ENCODE data around the gene ADCY10. TPM values are rescaled to one million over a fixed set of nuclear protein-coding genes. Genes with fewer than 3 reads are reported as not detected.

The ADCY10 gene
- total and polyA plus RNA-seq, 2 of the 8 experiments (the other 6 are each of a cell fraction or from before 2014, with no cell fraction given): 0.02 TPM; not detected in 1

DNA sequence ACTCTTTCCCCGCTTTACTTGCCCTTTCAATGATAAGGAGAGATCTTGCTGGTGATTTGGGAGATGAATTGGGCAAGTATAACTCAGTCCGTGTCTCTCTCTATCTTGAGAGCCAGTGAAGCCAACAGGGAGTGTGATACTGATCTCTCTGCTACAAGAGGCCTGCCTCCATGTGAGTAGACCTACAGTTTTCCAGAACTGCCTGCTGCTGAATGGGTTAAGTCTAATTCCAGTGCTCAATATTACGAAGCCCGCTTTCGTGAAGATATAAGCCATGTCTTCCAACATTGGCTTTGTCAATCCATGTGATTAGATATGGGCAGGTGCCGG lies 92.6 kb downstream of the ADCY10 start (continued):
- TF ChIP-seq, protein P1, sequence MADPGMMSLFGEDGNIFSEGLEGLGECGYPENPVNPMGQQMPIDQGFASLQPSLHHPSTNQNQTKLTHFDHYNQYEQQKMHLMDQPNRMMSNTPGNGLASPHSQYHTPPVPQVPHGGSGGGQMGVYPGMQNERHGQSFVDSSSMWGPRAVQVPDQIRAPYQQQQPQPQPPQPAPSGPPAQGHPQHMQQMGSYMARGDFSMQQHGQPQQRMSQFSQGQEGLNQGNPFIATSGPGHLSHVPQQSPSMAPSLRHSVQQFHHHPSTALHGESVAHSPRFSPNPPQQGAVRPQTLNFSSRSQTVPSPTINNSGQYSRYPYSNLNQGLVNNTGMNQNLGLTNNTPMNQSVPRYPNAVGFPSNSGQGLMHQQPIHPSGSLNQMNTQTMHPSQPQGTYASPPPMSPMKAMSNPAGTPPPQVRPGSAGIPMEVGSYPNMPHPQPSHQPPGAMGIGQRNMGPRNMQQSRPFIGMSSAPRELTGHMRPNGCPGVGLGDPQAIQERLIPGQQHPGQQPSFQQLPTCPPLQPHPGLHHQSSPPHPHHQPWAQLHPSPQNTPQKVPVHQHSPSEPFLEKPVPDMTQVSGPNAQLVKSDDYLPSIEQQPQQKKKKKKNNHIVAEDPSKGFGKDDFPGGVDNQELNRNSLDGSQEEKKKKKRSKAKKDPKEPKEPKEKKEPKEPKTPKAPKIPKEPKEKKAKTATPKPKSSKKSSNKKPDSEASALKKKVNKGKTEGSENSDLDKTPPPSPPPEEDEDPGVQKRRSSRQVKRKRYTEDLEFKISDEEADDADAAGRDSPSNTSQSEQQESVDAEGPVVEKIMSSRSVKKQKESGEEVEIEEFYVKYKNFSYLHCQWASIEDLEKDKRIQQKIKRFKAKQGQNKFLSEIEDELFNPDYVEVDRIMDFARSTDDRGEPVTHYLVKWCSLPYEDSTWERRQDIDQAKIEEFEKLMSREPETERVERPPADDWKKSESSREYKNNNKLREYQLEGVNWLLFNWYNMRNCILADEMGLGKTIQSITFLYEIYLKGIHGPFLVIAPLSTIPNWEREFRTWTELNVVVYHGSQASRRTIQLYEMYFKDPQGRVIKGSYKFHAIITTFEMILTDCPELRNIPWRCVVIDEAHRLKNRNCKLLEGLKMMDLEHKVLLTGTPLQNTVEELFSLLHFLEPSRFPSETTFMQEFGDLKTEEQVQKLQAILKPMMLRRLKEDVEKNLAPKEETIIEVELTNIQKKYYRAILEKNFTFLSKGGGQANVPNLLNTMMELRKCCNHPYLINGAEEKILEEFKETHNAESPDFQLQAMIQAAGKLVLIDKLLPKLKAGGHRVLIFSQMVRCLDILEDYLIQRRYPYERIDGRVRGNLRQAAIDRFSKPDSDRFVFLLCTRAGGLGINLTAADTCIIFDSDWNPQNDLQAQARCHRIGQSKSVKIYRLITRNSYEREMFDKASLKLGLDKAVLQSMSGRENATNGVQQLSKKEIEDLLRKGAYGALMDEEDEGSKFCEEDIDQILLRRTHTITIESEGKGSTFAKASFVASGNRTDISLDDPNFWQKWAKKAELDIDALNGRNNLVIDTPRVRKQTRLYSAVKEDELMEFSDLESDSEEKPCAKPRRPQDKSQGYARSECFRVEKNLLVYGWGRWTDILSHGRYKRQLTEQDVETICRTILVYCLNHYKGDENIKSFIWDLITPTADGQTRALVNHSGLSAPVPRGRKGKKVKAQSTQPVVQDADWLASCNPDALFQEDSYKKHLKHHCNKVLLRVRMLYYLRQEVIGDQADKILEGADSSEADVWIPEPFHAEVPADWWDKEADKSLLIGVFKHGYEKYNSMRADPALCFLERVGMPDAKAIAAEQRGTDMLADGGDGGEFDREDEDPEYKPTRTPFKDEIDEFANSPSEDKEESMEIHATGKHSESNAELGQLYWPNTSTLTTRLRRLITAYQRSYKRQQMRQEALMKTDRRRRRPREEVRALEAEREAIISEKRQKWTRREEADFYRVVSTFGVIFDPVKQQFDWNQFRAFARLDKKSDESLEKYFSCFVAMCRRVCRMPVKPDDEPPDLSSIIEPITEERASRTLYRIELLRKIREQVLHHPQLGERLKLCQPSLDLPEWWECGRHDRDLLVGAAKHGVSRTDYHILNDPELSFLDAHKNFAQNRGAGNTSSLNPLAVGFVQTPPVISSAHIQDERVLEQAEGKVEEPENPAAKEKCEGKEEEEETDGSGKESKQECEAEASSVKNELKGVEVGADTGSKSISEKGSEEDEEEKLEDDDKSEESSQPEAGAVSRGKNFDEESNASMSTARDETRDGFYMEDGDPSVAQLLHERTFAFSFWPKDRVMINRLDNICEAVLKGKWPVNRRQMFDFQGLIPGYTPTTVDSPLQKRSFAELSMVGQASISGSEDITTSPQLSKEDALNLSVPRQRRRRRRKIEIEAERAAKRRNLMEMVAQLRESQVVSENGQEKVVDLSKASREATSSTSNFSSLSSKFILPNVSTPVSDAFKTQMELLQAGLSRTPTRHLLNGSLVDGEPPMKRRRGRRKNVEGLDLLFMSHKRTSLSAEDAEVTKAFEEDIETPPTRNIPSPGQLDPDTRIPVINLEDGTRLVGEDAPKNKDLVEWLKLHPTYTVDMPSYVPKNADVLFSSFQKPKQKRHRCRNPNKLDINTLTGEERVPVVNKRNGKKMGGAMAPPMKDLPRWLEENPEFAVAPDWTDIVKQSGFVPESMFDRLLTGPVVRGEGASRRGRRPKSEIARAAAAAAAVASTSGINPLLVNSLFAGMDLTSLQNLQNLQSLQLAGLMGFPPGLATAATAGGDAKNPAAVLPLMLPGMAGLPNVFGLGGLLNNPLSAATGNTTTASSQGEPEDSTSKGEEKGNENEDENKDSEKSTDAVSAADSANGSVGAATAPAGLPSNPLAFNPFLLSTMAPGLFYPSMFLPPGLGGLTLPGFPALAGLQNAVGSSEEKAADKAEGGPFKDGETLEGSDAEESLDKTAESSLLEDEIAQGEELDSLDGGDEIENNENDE (IDR thresholded peaks at IDR 0.05; ENCODE audit: insufficient replicate concordance, low read length): no peak
- TF ChIP-seq JUN (IDR thresholded peaks at IDR 0.05; ENCODE audit: low read depth, low read length) (no peak), TAF7 (optimal IDR thresholded peaks at IDR 0.05; ENCODE audit: borderline replicate concordance, low read depth, low read length) (no peak), BACH1 (IDR thresholded peaks at IDR 0.05; ENCODE audit: low read length) (no peak), TEAD4 (IDR thresholded peaks at IDR 0.05; ENCODE audit: low read depth, low read length) (no peak)
- TF ChIP-seq, protein P2, sequence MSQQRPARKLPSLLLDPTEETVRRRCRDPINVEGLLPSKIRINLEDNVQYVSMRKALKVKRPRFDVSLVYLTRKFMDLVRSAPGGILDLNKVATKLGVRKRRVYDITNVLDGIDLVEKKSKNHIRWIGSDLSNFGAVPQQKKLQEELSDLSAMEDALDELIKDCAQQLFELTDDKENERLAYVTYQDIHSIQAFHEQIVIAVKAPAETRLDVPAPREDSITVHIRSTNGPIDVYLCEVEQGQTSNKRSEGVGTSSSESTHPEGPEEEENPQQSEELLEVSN (IDR thresholded peaks at IDR 0.05): no peak
